ENCODE data around the gene ASXL3. TPM values are rescaled to one million over a fixed set of nuclear protein-coding genes. Genes with fewer than 3 reads are reported as not detected.
A peak's percentile ranks its signal among the peaks of the same experiment; 100 is the strongest.

The ASXL3 gene
- 1 to 10 TPM; 5.4 to 7.2 (median 6.0) TPM for polyA plus RNA-seq (ENCODE audit: insufficient read length in 4 of 4)

DNA sequence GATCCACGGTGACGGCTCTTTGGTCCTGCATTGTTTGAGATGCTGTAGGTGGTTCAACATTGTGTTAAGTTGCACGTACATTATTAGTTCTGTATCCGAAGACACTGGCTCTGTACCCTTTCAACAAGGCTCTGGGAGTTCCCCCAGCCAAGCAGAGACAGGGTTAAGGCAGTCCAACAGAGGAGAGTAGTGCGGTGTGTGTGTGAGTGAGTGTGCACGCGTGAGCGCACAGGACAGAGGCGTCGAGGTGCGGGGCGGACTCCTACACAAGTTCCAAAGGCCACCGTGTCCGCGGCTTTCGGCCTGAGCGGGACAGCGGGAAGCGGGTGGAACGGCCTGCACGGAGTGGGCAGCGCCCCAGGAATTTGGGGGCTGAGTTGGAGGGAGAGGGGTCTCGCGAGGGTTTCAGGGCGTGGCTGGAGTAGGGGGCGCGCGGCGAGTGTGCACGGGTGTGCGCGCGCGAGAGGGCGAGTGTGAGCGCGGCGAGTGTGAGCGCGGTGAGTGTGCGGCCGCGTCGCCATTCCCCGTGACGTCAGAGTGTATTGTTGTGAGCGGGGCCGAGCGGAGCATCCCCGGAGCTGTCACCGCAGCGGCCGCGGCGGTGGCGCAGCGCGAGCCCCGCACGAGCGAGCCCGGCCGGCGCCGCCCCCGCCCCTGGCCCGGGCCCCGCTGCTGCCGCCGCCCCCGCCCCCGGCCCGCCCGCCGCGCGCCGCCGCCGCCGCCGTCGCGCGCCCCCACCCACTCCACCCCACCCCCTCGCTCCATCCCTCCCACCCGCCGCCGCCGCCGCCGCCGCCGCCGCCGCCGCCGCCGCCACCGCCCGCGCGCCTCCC, at the start of gene ASXL3:
ASXL3 (plus strand) TSS at position 535 of the 833 bp plus-strand sequence. CDS start 413 bp downstream, outside the sequence.
- DNase-seq (ENCODE audit: low read depth in 4 of 4, low spot score in 2 of 4): peak in 1 of 4 donors; percentile 61

DNA sequence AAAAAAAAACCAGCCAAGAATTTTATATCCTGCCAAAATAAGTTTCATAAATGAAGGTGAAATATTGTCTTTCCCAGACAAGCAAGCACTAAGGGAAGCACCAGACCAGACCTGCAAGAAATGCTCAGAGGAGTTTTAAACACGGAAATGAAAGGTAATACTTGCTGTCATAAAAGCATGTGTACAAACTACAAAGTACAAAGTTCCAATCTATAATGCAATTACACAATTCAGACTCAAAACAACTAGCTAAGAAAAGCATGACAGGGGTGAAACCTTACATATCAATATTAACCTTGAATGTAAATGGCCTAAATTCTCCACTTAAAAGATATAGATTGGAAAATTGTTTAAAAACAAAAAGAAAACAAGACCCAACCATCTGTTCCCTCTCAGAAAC, 45.0 kb upstream of the ASXL3 start:
- DNase-seq (ENCODE audit: low read depth in 4 of 4, low spot score in 2 of 4): no peak

DNA sequence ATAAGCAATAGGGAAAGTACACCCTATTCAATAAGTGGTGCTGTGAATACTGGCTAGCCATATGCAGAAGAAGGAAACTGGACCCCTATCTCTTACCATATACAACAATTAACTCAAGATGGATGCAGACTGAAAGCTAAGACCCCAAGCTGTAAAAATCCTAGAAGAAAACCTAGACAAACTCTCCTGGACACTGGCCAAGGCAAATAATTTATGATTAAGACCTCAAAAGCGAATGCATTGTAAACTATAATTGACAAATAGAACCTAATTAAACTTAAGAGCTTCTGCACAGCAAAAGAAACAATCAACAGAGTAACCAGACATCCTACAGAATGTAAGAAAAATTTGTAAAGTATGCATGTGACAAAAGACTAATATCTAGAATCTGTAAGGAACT, 41.1 kb upstream of the ASXL3 start:
- no peak for DNase-seq (ENCODE audit: low read depth in 4 of 4, low spot score in 2 of 4)

DNA sequence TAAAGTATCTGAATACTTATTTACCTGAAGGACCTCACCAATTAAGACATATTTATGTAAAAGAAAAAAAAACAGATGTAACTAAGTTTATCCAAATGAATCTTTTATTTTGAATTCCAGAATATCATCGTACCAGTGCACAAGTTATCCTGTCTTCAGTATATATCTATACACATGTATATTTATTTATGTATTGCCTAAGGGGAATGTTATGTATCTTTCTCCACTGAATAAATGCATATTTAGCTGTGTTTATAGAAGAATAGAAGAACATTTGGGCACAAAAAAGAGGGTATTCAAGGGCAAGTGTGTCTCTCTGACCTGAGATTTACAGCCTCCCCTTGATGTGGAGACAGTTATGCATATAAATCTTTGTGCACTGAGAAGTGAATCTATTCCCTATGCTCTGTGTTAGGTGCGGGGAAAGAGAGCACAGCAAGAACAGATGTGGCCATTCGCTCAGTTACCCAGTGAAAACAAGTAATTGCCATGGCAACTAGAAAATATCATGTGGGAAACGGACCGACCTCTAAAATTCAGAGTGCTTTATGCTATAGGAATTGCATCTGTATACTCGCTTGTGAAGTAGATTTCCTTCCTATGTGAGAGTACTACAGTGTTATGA, 39.5 kb upstream of the ASXL3 start:
- no peak for DNase-seq (ENCODE audit: low read depth in 4 of 4, low spot score in 2 of 4)

DNA sequence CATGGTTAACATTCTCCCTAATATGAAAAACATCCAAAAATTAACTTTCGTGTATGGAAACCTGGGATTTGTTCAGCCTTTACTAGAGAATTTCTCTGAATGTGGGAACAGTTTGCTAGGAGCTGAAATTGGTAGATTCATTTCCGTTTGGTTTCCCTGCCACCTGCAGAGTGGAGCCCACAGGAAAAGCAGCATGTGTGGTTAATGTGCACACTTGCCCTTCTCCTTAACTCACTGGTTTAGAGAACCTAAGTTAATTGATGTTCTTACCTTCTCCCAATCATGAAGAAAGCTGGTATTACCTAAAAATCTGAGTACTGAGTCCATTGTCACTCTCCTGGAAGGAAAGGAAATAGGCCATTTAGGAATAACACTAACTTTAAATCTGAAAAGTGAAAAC, 37.6 kb upstream of the ASXL3 start:
- DNase-seq (ENCODE audit: low read depth in 4 of 4, low spot score in 2 of 4): no peak

DNA sequence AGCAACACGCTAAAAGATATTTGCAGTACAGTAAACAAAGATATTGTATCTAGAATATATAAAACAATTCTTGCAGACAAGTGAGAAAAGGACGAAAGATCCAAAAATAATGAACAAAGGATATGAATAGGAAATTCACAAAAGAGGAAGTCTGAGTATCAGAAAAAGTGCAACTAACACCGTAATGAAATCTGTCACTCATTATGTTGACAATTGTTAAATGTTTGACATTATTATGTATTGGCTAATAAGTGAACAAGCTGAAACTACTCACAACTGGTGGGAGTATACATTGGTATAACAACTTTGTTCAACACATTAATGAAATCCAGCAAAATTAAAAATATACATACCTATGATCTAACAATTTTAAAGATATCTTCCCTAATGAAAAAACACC, 36.7 kb upstream of the ASXL3 start:
- DNase-seq (ENCODE audit: low read depth in 4 of 4, low spot score in 2 of 4): no peak

DNA sequence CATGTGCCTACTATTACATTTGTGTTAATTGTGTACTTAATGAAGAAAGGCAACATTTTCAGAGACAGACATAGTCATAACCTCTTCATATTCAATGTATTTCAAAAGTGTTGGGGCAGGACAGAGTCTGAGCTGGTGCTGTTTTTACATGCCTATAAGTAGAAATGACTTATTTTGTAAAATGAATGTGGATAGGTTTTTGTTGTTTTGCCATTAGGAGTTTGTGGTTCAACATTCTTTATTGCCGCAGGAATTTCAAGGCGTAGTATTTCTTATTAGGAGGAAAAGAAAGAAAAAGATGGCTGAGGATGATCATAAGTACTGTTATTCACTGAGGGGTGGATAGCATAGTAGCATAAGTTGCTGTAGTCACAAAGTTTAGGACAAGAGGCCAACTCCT, 21.2 kb upstream of the ASXL3 start:
- no peak for DNase-seq (ENCODE audit: low read depth in 4 of 4, low spot score in 2 of 4)

DNA sequence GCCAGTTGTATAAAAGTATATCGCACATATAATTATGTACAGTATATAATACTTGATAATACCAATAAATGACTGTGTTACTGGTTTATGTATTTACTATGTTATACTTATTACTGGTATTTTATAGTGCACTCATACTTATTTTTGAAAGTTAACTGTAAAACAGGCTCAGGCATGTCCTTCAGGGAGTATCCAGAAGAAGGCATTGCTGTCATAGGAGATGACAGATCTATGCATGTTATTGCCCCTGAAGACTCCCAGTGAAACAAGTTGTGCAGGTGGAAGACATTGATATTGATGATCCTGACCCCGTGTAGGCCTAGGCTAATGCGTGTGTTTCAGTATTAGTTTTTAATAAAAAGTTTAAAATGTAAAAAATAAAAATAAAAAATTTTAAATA, 20.3 kb upstream of the ASXL3 start:
- no peak for DNase-seq (ENCODE audit: low read depth in 4 of 4, low spot score in 2 of 4)

DNA sequence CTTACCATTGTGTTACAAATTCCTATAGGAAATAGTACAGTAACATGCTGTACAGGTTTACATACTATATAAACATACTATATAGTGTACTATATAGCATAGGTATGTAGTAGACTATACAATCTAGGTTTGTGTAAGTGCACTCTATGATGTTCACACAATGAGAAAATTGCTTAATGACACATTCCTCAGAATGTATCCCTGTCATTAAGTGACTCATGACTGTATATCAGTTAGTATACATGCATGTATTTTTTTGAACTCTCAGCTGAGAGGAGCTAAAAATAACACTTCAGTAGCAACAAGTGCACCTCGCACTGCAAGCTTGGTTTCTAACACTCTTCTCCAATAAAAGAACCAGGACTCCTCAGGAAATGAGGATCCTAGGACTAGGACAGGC, 19.5 kb upstream of the ASXL3 start:
- DNase-seq (ENCODE audit: low read depth in 4 of 4, low spot score in 2 of 4): no peak

DNA sequence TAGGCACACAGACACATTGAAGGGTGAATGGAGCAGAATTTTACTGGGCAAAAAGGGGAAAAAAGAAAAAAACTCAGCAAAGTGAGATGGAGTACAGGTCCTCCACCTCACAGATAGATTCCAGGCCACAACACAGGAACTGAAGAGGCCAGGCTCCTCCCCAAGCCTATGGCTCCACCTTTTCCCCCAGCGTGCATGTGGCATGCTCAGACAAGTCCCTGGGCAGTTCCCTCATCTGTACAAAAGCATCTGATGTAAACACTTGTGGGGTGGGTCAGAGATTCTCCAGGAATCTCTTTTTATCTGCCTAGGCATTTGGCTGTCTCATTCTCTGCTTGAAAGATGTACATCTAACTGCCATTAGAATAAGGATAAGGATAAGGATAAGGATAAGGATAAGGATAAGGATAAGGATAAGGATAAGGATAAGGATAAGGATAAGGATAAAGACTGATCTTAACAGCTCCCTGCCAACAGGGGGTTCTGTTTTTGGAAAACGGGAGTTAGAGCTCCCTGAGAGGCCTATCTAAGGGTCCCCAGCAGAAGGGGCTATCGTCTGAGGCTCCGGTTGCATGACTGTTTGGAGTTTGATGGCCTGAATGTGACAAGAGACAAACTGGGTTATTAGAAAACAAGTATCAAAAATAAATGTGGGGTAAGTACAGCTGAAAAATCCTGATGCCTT, 17.2 kb upstream of the ASXL3 start:
- DNase-seq (ENCODE audit: low read depth in 4 of 4, low spot score in 2 of 4): no peak

DNA sequence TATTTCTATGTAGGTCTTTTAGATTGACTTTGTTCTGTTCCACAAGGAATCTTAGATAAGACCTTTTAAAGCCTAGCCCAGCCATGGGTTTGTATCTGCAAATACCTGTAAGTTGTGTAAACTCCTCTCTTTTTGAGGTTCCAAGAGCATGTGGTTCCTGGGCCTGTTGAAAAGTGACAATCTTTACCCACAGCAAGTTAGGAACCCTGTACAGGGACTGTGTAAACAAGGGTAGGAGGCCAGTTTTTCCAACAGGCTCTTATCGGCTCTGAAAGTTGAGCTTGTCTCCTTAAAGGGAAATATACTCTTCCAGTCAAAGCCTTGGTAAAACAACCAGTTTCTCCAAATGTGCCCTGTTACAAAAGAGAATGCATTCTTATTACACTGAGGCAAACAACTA, 15.3 kb upstream of the ASXL3 start:
- no peak for DNase-seq (ENCODE audit: low read depth in 4 of 4, low spot score in 2 of 4)

DNA sequence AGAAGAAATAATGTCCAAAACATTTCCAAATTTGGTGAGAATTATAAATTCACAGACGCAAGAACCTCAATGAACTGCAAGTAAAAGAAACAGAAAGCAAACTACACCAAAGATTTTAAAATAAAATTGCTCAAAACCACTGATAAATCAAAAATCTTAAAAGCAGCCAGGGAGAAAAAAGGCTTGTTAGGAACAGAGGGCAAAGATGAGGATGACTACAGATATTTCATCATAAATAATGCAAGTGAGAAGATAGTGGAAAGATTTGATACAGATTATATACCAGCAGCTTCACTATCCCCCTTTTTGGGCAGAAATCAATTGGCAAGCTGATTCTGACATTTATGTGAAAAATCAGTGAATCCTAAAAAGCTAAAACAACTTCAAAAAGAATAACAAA, 10.3 kb upstream of the ASXL3 start:
- no peak for DNase-seq (ENCODE audit: low read depth in 4 of 4, low spot score in 2 of 4)

DNA sequence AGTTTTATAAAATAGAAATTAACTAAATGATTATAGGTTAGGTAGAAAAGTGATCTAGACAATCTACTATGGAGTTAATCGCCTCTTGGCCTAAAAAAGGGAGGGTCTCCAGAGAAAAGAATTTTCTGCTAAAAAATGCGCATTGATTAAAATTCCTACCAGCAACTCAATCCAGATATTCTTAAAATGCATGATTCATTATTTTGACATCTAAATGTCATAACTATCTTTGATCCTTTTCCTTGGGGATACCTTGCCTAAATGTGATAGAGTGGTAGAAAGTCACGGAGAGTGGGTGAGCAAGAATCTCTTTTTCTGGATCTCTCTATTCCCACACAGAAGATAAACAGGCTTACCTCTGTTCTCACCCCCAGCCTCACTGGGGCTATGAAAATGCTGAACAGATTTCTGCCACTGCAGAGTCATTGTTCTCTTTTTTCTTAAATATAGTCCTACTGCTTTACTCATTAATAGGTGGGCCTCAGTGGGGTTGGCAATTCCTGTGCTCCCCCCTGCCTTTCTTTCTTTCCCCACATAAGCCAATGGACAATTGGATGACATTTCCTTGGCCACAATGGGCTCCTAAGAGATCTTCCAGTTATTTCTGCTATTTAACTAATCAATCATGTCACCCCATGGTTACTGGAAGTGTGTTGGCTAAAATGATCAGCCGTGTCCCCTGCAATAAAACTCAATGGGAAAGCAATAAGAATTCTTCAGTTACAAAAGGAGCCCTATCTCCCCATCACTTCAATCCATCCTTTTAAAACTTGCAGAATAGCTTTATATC, 5.8 kb upstream of the ASXL3 start:
- no peak for DNase-seq (ENCODE audit: low read depth in 4 of 4, low spot score in 2 of 4)

DNA sequence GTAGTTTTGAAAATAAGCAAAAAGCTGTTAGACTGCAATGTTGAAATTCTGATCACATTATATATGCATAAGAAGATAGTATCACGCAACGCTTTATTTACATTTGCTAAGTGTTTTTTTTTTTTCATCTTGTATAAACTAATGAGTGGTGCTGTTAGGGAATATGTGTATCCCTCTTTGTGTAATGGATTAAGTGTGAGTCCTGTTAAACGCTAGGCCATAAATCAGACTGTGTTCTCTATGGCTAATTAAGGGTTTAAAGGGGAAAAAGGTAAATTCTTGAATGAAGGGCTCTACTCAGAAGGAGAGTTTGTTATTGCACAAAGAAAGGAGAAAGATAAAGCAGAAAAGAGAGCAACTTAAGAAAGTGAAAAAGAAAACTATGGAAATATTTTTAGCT, 4.8 kb upstream of the ASXL3 start:
- no peak for DNase-seq (ENCODE audit: low read depth in 4 of 4, low spot score in 2 of 4)

DNA sequence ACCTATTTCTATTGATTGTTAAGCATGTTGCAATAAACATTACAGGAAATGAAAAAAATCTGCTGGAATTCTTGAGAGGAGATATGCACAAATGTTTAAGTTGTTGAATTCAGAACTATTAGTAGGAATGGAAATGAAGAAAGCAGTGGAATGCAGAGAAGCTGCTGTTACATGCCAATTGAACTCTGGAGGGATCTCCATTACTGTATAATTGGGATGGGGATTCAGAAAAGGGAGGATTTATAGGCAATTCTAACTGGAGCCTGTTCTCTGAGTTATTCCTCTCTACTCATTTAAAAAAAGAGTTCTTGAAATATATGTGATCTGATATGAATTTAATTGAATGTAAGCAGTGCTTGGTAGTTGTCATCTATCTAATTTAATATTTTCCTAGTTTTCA, 2.6 kb upstream of the ASXL3 start:
- DNase-seq (ENCODE audit: low read depth in 4 of 4, low spot score in 2 of 4): no peak

DNA sequence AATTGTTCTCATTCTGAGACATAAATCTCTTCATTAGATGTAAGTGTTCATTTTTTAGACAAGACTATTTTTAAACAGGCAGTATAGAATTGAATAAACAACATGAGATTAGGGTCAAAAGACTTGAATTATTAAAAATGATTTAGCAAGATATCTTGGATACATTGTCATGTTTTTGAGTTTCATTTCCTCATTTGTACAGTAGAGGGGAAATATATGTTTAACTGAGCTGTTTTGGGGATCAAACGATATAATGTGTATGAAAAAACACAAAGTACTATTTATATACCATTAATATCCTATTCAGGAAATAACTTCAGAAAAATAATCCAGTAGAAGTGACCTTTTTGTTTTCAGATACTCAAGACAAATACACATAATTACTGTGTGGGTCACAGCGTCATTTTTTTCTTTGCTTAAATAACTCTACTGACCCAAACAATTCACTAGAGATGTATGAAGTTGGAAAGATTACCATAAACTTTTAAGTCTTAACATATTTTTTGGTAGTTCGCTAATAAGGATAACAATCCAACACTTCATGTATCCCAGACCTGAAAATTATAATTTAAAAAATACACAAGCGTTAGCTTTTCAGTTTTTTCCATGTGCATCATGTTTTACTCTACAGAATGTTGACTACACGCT, 896 bp upstream of the ASXL3 start:
- DNase-seq (ENCODE audit: low read depth in 4 of 4, low spot score in 2 of 4): no peak

DNA sequence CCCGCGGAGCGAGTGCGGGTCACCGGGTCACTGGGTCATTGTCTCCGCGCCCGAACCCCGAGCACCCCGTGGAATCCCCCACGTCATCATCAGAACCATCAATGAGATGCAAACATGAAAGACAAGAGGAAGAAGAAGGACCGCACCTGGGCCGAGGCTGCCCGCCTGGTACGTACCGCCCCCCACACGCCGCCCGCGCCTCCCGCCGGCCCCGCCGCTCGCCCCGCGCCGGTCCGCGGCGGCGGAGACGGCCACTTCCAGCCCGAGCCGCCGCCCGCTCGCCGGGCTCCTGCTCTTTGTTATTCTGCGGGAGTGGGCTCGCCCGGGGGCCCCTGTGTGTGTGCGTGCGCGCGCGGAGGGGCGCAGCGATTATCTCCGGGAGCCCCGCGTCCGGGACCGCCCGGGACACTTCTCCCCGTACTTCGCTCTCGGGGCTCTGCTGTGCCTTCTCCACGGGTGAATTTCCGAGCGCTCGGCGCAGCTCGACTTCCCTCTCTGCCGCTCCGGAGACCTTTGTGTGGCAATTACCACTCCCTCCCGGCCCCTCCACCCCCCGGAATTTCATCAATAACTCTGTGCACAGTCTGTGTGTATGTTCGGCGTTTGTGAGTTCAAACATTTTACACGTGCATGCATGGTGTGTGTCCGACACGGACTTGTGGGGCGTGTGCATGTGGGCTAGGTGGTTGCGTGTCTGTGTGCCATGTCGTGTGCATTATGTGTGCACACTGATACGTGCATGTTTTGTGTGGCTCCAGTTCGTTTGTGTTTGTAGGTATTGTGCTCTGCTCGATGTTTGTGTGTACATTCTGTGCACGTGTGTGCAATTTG, 714 bp downstream of the ASXL3 start:
- peak in 1 of 4 donors; percentile 59 for DNase-seq (ENCODE audit: low read depth in 4 of 4, low spot score in 2 of 4)

DNA sequence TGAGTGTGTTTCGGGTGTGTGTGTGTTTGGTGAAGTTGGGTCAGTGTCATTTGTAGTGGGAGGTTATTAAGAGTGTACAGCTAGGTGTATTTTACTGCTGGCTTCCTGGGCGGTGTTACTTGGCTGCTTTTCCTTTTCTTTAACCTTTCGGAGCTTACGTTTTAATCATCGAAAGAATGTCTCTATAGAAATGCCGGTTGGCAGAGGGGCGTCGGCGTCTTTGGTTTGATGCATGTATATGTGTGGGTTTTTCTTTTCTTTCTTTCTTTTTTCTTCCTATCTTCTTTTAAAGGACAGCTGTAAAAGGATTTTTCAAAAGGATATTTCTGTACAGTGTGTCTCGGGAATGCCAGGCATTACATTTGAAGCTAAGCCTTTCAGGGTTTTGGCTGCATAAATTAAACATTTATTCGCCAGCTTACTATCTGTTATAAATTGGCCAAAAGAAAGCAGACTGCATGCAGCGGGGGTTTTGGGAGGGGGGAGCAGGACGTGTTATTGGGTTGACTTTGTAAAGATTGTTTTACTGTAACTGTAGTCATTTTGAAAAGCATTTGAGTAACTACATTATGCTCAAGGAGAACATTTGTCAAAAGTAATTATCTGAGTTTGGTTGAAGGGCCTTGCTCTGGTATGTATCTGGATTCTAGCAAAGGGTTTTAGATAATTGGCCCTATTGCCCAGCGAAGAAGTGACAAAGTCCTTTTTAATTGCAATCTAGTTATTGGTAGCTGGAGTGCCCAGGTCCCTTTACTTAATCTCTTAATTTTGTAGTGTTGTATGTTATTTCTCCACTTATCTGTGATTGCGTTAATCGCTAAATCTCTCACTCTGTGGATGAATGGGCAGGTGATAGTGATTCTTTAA, 1.6 kb downstream of the ASXL3 start:
- DNase-seq (ENCODE audit: low read depth in 4 of 4, low spot score in 2 of 4): no peak

DNA sequence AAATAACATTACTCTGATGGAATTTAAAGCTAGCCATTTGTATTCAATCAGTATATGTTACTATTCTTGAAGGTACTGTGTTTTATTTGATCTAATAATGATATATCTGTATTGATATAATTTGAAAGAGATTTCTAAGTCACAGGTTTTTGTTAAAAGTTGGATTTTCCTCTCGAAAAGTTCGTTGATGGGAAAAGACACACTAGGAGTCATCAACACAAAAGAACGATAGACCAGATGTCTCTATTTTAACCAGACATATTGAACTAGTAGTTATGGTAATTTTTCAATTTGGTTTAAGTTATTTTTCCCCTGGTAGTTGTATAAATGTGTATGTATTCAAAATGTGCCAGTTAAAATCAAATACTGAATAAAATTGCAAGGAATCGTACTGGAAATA, 2.5 kb downstream of the ASXL3 start:
- no peak for DNase-seq (ENCODE audit: low read depth in 4 of 4, low spot score in 2 of 4)

Data from left renal cortex interstitium (tissue), 4 donors.